A549 (cell line): Measurements from ENCODE around the gene TLDC2.

Experiments
- BHLHE40 ChIP-seq: IDR thresholded peaks from 2 replicates; pipeline ENCODE4 v1.6.1; 2012; ENCODE audit warnings: low read depth, low read length, inconsistent platforms
- CEBPB ChIP-seq, 2 experiments: fragments of >200 bp in 1 of 2; sonication (Bioruptor Twin) in 1 of 2; formaldehyde crosslinking in 1 of 2; IDR thresholded peaks; 2 replicates each; pipeline ENCODE4 v1.6.1; 2012 to 2016
- EP300 ChIP-seq, 2 experiments: fragments of >200 bp; sonication (Bioruptor Twin); formaldehyde crosslinking; IDR thresholded peaks; 2 replicates in 1 of 2; 3 replicates in 1 of 2; pipeline ENCODE4 v1.6.1; 2016 to 2017
- FOSL2 ChIP-seq, 2 experiments: fragments of 450-650 bp in 1 of 2; fragments of >200 bp in 1 of 2; sonication (Bioruptor Twin) in 1 of 2; formaldehyde crosslinking; IDR thresholded peaks; 2 replicates each; pipeline versions ENCODE4 v1.5.0 to v1.6.1; 2016 to 2020; ENCODE audit warnings: mild to moderate bottlenecking in 1 of 2, moderate library complexity in 1 of 2
- HDAC2 ChIP-seq: fragments of 200-600 bp; sonication (generic); IDR thresholded peaks from 2 replicates; pipeline ENCODE4 v1.6.1; 2016
- MAFK ChIP-seq: fragments of 450-650 bp; IDR thresholded peaks from 2 replicates; pipeline ENCODE4 v1.6.1; 2014; ENCODE audit not compliant: partially characterized antibody
- MYC ChIP-seq: IDR thresholded peaks from 2 replicates; pipeline ENCODE4 v1.6.1; 2012; ENCODE audit warnings: mild to moderate bottlenecking, inconsistent platforms, low read length, improper control_type of control experiment, borderline replicate concordance
- POLR2A ChIP-seq: IDR thresholded peaks from 2 replicates; pipeline ENCODE4 v1.6.1; 2012; ENCODE audit warnings: mild to moderate bottlenecking, low read length
- RFX5 ChIP-seq: fragments of 450-650 bp; IDR thresholded peaks from 2 replicates; pipeline ENCODE4 v1.7.1; 2014; ENCODE audit warnings: antibody characterized with exemption, mild to moderate bottlenecking, moderate library complexity
- SMC3 ChIP-seq: fragments of >200 bp; sonication (Bioruptor Twin); formaldehyde crosslinking; IDR thresholded peaks from 3 replicates; pipeline ENCODE4 v1.6.1; 2018; ENCODE audit warnings: inconsistent platforms
- TF ChIP-seq, protein P1 (sequence below): fragments of >200 bp; sonication (Bioruptor Twin); formaldehyde crosslinking; IDR thresholded peaks from 3 replicates; pipeline ENCODE4 v1.5.1; 2016
- TF ChIP-seq, protein P2 (sequence below): fragments of 150-350 bp; IDR thresholded peaks from 2 replicates; pipeline ENCODE4 v1.6.1; 2014; ENCODE audit warnings: low read depth, mild to moderate bottlenecking, low read length
- TF ChIP-seq, protein P3 (sequence below): IDR thresholded peaks from 2 replicates; pipeline ENCODE4 v1.6.1; 2012
- TF ChIP-seq, protein P4 (sequence below): fragments of 200-600 bp; sonication (generic); IDR thresholded peaks from 2 replicates; pipeline ENCODE4 v1.6.1; 2016; ENCODE audit warnings: antibody characterized with exemption, mild to moderate bottlenecking, moderate library complexity

DNA sequence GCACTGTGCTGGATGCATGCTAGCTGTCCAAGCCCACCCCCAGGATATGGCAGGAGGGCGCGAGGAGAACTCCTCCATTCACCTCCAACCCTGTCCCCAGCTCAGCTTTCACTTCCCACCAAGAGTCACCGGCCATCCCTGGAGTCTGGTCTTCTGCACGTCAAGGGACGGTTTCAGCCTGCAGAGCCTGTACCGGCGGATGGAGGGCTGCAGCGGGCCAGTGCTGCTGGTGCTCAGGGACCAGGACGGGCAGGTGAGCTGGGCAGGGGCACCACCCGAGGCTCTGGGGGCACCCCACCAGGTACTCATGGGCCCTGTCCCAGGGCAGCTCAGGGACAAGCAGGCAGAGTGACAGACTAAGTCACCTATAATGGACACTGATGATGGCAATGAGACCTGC is 3.0 kb downstream of the TLDC2 start:
- TF ChIP-seq MAFK: no peak
- no peak for TF ChIP-seq EP300 (IDR thresholded peaks at IDR 0.05)
- TF ChIP-seq, protein P1, sequence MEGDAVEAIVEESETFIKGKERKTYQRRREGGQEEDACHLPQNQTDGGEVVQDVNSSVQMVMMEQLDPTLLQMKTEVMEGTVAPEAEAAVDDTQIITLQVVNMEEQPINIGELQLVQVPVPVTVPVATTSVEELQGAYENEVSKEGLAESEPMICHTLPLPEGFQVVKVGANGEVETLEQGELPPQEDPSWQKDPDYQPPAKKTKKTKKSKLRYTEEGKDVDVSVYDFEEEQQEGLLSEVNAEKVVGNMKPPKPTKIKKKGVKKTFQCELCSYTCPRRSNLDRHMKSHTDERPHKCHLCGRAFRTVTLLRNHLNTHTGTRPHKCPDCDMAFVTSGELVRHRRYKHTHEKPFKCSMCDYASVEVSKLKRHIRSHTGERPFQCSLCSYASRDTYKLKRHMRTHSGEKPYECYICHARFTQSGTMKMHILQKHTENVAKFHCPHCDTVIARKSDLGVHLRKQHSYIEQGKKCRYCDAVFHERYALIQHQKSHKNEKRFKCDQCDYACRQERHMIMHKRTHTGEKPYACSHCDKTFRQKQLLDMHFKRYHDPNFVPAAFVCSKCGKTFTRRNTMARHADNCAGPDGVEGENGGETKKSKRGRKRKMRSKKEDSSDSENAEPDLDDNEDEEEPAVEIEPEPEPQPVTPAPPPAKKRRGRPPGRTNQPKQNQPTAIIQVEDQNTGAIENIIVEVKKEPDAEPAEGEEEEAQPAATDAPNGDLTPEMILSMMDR: no peak
- no peak for TF ChIP-seq BHLHE40
- no peak for TF ChIP-seq HDAC2
- TF ChIP-seq MYC: no peak
- TF ChIP-seq POLR2A: no peak
- TF ChIP-seq, protein P2, sequence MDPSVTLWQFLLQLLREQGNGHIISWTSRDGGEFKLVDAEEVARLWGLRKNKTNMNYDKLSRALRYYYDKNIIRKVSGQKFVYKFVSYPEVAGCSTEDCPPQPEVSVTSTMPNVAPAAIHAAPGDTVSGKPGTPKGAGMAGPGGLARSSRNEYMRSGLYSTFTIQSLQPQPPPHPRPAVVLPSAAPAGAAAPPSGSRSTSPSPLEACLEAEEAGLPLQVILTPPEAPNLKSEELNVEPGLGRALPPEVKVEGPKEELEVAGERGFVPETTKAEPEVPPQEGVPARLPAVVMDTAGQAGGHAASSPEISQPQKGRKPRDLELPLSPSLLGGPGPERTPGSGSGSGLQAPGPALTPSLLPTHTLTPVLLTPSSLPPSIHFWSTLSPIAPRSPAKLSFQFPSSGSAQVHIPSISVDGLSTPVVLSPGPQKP: no peak
- TF ChIP-seq RFX5: no peak
- TF ChIP-seq, protein P3, sequence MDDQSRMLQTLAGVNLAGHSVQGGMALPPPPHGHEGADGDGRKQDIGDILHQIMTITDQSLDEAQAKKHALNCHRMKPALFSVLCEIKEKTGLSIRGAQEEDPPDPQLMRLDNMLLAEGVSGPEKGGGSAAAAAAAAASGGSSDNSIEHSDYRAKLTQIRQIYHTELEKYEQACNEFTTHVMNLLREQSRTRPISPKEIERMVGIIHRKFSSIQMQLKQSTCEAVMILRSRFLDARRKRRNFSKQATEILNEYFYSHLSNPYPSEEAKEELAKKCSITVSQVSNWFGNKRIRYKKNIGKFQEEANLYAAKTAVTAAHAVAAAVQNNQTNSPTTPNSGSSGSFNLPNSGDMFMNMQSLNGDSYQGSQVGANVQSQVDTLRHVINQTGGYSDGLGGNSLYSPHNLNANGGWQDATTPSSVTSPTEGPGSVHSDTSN: no peak
- TF ChIP-seq CEBPB (IDR thresholded peaks at IDR 0.05): no peak
- TF ChIP-seq SMC3: no peak
- TF ChIP-seq, protein P4, sequence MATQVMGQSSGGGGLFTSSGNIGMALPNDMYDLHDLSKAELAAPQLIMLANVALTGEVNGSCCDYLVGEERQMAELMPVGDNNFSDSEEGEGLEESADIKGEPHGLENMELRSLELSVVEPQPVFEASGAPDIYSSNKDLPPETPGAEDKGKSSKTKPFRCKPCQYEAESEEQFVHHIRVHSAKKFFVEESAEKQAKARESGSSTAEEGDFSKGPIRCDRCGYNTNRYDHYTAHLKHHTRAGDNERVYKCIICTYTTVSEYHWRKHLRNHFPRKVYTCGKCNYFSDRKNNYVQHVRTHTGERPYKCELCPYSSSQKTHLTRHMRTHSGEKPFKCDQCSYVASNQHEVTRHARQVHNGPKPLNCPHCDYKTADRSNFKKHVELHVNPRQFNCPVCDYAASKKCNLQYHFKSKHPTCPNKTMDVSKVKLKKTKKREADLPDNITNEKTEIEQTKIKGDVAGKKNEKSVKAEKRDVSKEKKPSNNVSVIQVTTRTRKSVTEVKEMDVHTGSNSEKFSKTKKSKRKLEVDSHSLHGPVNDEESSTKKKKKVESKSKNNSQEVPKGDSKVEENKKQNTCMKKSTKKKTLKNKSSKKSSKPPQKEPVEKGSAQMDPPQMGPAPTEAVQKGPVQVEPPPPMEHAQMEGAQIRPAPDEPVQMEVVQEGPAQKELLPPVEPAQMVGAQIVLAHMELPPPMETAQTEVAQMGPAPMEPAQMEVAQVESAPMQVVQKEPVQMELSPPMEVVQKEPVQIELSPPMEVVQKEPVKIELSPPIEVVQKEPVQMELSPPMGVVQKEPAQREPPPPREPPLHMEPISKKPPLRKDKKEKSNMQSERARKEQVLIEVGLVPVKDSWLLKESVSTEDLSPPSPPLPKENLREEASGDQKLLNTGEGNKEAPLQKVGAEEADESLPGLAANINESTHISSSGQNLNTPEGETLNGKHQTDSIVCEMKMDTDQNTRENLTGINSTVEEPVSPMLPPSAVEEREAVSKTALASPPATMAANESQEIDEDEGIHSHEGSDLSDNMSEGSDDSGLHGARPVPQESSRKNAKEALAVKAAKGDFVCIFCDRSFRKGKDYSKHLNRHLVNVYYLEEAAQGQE: no peak
- no peak for TF ChIP-seq FOSL2 (IDR thresholded peaks at IDR 0.05)
- TF ChIP-seq FOSL2 (CRISPR knock-in tag; IDR thresholded peaks at IDR 0.05): no peak
